Midbrain (tissue), 1 donor: ENCODE measurements around the gene NAP1L4.
A peak's percentile ranks its signal among the peaks of the same experiment; 100 is the strongest.

Source experiments
- DNase-seq: peaks from one replicate; lab custom pipeline; 2025; lab: John Stamatoyannopoulos, UW

Gene NAP1L4, protein sequence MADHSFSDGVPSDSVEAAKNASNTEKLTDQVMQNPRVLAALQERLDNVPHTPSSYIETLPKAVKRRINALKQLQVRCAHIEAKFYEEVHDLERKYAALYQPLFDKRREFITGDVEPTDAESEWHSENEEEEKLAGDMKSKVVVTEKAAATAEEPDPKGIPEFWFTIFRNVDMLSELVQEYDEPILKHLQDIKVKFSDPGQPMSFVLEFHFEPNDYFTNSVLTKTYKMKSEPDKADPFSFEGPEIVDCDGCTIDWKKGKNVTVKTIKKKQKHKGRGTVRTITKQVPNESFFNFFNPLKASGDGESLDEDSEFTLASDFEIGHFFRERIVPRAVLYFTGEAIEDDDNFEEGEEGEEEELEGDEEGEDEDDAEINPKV

DNA sequence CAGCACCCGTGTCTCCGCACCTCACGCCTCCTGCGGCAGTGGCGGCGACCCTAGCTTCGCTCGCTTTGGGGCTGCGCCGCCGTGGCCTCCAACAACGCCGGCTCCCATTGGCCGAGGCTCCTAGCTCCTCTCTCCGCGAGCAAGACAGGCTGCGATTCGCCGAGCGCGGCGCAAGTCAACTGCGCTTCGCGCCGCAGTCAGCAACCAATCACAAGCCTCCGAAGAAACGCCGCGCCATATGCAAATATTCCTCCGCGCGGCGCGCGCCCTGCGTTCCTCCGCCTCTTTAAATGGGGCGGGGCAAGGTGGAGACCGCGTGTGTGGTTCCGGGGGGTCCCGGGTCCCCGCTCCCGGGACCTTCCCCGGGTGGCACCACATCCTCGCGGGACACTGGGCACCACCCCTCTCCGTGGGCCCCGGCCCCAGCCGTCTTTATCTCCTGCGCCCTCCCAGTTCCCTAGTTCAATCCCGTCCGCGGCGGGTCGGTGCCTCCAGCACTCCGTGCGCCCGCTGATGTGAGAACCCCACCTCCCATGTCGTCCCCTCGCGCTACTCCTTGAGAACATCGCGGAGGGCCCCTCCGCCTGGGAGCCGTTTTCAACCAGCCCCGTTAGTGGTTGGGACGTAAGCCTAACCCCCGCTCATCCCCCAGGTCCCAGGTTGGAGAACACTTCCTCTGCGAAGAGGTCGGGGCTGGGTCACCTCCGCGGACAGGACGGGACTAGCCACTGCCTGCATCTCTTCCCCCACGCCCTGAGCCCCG, at the start of gene NAP1L4:
Gene NAP1L4, minus strand, starts transcription at position 96 of the 763 bp plus-strand sequence. CDS start 13,109 bp downstream, outside the sequence.
- DNase-seq, result peak; percentile 98

DNA sequence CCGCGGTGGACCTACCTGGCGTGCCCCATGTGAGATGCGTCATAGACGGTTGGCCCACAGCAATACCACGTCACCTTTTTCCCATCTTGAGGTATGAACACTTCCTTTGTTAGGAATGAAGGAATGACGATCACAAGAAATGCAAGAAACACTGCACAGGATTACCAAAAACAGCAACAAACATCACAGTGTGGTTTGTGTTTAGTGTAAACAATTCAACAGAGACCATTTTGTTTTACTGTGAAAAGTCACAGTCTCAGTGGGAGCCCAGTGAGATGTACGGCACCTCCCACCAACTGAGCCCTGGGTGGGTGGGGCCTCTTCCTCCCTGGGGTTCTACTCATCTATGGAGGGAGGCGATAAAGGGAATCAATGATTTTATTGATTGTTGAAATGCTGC, 48.8 kb upstream of the NAP1L4 start:
- no peak for DNase-seq

DNA sequence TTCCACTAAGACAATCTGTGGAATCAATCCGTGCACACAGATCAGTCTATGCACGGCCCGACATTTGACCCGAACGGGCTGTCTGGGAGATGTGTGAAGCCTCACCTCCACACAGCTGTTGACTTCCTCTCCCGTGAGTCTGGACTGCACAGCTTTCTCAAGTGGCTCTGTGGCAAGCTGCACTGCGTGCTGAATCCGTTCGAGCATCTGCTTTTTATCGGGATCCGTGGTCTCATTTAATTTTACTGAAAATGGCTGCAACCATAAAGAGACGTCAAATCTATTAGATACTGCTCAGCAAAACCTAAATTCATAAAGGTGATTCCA, 45.8 kb upstream of the NAP1L4 start:
- DNase-seq, result no peak

DNA sequence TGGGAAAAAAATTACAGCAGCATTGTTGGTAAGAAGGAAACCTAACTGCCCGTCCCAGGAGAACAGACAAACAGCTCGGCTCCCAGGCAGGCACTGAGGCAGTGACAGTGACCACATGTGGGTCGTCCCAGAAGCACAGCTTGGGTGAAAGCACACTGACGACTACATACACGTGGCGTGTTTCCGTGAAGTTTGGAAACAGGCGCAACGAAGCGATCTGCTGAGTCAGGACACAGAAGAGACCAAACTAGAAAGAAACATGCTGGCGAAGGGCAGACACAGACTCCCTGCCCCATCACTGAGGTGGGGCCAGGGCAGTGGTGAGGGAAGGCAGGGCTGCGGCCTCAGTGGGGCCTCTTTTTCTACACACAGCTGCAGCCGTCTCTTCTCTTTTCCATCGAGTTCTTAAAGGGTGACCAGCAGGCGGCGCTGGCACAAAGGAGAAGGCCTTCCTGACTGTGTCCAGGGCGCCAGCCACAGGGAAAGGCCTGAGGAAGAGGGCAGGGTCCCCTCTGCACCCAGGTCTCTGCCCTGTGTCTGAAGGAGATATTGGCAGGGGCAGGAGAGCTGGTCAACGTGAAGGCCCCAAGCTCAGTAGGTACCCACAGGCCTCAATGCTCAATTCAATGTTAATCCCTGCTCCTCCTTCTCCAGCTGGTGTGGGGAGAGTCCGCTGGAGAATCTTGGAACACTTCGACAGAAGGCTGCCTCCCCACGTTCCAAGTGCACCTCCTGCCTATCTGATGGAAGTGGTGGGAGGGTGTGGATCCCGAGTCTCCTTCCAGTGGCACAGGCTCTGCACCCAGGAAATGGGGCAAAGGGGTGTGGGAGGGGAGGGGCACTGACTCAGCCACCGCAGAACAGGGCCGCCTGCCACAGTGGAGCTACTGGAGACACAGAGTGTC, 45.2 kb upstream of the NAP1L4 start:
- DNase-seq, result peak; percentile 83

DNA sequence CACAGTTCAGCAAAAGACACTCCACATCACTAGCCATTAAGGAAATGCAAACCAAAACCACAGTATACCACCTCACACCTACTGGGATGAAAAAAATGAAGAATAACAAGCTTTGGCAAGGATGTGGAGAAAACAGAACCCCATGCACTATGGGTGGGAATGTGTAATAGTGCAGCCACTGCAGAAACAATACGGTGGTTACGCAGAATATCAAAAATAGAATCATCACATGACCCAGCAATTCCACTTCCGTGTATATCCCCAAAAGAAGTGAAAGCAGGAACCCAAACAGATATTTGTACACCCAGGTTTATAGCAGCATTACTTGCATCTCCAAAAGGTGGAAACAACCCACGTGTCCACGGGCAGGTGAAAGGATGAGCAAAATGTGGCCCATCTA, 44.3 kb upstream of the NAP1L4 start:
- DNase-seq, result peak; percentile 33

DNA sequence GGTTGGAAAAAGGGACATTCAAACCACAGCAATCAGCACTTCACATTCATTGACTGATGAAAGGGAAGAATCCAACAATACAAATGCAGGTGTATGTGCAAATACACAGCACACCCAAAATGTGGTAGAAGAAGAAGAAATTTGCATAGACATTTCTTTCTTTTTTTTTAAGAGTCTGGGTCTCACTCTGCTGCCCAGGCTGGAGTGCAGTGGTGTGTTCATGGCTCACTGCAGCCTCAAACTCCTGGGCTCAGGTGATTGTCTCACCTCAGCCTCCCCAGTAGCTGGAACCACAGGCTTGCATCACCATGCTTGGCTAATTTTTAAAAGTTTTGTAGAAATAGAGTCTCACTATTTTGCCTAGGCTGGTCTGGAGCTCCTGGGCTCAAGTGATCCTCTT, 43.2 kb upstream of the NAP1L4 start:
- no peak for DNase-seq

DNA sequence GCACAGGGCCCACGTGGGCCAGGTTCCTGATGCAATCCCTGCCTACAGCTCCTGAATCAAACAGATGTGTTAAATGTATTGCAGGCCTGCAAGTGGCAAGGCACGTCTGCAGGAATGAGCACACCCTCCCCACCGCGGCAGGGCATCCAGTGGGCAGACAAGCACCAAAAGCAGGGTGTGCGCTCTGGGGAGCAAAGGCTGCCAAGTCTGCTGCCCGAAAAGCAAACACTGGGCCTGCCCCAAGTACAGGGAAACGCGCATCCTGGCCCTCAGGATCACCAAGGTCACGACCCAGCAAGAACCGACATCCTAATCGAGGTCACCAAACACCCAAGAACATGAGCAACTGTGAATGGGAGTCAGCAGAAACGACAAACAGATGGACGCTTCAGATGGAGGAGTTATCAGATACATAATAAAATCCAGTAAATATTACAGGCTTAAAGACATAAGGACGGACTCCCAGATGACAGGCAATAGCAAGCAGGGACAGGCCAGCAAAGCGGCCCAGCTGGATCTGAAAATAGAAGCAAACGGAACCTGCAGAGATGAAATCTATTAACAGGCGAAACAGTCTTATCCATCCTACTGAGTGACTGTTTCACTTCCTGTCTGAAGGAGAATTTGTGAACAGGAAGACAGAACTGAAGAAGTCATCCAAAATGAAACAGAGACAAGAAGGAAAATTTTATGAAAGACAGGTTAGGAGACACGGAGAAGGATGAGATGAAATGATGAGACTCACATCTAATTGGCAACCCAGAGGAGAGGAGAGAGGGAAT, 38.4 kb upstream of the NAP1L4 start:
- no peak for DNase-seq

DNA sequence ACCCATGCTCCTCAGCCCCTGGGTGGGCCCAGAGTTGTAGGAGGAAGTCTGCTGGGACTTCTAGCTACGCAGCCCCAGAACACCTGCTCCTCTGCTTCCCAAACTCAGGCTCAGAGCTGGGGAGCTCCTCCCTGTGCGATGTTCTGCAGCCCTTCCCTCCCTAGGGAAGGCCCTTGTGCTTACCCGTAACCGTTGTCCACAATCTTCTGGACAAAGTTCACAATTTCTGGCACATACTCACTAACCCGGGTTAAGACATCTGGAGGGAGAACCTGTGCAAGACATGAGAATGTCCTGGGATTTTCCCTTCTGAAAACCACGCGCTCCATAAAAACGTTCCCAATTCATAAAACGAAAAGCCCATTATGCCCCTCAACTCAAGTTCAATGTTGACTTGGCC, 36.7 kb upstream of the NAP1L4 start:
- DNase-seq, result no peak

DNA sequence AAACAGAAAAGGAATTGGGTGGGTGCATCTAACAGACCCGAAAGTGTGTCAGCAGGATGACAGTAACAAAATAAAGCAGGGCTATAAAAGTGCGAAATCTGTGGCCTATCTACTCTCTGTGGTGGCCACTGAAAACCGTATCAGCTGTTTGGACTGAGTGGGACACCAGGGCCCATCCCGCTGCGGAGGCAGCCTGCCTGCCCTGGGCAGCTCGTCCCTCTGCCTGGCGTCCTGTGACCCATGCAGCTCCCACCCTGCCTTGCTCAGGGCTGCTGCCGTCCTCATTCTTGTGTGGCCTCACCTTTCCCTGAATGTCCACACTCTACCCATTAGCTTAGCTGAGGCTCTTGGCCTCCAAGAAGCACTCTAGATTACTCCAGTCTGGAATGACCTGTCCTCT, 34.7 kb upstream of the NAP1L4 start:
- DNase-seq, result no peak

DNA sequence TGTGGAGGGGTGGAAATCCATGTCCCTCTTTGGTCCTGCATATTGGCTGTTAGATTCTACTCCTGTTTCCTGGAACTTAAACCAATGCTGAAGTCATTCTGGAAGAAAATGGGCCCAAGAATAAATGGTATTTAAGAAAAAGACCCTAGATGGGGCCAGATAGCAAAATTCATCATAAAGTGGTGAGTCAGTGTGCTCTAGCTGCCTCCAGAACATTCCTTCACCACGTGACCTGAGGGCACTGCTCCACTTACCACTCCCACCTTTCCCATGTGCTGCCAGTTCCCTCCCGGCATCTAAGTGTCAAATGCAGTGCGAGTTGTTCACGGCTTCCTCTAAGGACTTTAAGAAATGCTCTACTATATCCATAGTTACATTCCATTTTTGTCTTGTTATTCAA, 30.9 kb upstream of the NAP1L4 start:
- DNase-seq, result no peak

DNA sequence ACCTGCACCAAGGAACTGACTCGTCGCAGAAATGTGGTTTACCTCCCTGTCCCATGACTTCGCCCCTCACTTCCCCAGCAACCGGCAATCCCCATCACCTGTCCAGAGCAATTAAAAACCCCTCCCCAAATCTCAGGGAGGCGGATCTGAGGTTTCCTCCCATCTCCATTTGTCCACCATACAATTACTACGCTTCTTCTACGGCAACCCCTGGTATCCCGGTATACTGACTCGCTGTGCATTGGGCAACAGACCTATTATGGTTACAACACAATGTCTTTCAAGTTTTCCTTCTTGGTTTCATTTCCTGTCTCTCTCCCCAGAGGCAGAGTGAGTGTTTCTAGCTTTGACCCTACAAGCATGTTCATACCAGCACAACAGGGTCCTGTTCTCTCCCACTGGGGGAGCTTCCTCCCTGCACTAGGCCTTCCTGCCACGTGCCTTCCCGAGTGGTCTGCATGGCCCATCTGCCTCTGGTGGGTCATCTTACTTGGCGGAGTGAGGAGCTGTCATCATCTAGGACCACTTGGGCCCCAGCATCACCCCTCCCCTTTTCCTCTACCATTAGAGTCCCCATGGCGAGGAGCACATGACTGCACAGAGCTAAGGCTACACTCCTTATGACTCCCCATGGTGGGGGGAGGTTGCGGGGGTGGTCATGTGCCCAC, 30.3 kb upstream of the NAP1L4 start:
- DNase-seq, result no peak

DNA sequence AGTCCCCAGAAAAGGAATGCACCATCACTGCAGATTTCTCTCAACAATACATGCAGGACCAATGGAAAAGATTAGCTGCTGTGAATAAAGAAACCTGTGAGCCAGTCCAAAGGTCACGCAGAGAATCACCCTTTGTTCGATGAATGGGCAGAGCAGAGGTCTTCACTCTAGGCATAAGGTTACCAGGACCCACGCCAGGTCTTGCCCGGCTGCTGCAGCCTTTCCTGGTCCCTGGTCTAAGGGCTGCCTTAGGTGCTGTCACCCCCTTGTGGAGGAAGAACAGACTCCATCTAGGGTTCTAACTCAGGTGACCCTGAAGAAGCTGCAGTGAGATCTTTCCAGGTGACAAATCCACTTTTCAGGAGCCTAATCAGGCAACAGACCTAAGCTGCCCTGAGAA, 29.0 kb upstream of the NAP1L4 start:
- DNase-seq, result peak; percentile 31

DNA sequence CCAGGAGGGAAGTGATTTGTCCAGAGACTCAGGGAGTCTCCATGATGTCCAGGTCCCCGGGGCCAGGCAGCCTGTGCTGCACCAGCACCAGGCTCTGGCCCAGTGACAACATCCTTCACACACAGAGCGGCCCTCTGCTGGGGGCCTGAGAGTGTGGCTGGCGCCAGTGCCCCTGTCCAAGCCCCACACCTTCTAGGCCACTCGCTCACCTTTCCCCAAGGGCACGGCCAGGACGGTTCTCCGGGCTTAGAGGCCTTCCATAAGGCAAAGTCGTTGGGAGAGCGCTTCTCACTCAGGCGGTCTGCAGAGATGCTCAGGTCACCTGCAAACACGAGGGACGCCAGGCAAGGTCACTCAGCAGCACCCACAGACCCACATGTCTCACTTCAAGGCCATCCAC, 27.9 kb upstream of the NAP1L4 start:
- no peak for DNase-seq

DNA sequence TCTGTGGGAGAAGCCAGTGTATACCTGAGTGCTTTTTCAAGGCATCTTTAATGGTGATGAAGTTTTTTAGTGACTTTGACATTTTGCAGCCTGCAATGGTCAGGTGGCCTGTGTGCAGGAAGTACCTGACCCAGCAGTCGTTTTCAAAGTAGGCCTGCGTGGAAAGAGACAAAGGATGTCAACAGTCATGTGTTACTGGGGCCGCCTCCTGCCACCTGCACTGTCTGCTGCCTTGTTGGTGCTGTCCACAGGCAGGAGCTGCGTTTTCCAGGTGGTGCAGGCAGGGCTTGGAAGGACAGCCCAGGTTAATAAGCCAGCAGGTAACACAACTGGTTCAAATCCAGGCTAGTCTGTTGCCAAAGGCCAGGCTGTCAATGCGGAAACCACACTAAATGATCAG, 26.5 kb upstream of the NAP1L4 start:
- no peak for DNase-seq

DNA sequence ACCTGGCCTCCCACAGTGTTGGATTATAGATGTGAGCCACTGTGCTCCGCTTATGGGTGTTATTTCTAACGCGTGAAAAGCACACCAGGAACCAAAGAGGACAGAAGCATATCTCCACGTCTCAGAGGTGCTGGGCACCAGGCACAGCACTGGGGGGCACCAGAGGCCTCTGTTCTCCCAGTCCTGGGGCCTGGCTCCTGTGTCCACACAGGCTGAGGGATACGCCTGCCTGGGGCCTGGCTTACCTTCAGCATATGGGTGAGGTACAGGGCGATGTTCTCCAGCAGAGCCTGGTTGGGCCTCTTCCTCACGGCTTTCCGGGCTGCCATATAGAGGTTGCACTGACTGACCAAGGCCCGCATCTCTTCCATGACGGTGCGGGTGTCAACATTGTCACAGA, 24.7 kb upstream of the NAP1L4 start:
- DNase-seq, result no peak

DNA sequence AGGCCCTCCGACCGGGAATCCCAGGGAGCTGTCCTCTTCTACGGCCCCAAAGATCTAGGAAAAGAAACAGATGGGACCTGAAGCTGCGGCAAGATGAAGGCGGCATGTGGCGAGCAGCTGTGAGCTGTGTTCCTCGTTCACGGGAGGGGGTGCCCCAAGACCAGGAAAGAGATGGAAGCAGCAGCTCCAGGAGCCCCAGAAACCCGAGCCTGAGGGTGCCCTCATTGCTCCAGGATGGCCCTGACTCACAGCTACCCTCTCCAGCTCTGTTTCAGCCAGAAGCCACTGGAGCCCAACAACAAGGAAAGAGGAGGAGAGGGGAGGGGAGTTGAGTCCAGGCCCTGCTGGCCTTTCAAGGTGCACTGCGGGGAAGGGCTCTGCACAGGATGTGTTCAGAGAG, 23.7 kb upstream of the NAP1L4 start:
- DNase-seq, result no peak

DNA sequence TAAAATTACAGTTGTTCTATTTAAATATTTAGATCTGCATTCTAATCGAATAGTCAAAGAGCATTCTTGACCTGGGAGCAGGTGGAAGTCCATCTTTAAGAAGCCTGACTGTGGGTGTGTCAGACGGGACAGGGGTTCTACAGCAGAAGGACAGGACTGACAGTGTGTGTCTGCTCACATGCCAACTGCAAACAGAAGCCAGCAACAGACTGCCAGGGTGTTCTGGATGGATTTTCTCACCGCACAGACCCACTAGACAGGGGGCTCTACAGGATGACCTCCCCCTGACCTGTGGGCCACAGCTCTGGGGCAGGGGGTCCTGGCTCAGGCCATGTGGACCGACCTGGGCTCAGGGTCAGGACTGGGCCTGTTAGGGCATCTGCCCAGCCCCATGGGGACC, 22.8 kb upstream of the NAP1L4 start:
- no peak for DNase-seq

DNA sequence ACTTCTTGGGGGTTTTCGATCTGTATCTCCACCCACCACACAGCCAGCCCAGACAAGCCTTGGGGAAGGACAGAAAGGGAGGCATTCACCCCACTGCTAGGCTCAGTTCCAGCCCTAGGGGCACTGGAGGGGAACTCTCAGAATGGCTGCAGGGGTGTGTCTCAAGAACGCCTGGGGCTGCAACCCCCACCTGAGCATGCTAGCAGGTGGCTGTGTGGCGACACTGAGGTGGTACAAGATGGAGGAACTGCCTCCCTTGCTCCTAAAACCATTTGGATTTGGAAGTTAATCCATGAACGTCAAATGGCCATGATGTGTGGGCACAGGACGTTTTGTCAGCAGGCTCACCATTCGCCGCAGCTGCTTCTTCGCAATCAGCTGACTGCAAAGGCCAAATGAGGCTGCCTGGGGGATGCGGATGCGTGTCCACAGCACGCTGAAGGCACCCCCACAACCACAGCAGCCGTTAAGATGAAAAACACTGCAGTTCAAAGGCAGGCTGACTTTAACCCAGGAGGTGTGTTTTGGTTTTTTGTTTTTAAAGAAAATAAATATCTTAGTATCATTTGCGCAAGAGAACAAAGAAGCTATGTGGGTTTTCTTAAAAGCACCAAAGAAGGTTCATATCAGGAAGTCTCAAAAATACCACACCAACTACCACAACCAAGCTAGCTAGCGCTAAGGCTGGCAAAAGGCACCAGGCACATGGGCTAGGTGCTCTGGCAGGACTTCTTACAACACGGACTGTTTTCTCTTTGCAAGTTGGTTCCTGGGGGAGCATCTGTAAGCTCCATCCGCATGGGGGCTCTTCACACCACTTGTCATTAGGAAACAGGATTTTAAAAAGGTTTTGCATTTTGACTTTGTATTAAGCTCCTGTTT, 22.2 kb upstream of the NAP1L4 start:
- DNase-seq, result no peak

DNA sequence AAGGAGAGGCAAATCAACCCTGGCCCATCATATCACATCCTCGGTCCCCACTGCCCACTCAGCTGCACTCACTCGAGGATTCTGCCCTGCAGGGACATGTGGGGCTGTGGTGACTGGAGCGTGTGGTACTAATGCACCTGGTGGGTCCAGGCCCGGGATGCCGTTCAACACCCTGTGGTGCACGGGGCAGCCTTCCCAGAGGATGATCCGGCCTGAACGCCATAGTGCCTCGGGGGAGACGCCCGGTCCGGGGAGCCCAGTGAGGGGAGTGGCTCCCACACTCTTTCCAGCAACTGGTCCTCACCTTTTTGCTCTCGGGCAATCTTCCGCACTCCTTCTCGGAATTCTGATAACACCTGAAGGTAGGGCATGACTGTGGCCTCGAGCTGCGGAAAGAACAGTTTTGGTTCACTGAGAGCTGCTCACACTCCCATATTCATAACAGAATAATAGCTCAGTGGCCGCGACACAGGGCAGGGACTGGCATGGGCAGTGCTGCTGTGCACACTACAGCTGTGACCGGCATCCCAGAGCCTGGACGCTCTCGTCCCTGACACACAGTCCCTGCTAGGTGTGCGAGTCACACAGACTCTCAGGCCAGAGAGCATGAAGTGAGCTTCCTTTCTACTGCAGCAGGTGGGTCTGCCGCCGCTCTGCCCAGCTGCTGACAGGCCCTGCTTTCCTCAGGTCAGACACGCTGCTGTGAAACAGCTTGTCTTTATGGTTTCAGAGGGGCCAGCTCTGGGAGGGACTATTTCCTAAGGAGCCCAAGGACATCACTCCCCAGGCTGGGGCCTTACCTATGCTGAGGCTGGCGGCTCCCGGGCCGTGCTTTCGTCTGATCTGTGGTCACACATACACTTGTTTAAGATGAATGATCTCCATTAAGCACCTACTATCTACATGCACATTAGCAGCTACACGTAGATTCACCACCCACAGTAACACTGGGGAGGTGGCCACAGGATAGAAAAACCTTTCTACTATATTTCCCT, 20.1 kb upstream of the NAP1L4 start:
- no peak for DNase-seq
